NCI-H82 (cell line): ENCODE measurements around the gene SRPK2.
"Not testable (repeated sequence)": the region's sequence is repeated elsewhere in the genome, so short reads cannot be mapped to it uniquely, and the experiment has no call there.

ENCODE experiments used
- DNase-seq: peaks from one replicate; lab custom pipeline; 2025; lab: John Stamatoyannopoulos, UW

The SRPK2 gene

DNA sequence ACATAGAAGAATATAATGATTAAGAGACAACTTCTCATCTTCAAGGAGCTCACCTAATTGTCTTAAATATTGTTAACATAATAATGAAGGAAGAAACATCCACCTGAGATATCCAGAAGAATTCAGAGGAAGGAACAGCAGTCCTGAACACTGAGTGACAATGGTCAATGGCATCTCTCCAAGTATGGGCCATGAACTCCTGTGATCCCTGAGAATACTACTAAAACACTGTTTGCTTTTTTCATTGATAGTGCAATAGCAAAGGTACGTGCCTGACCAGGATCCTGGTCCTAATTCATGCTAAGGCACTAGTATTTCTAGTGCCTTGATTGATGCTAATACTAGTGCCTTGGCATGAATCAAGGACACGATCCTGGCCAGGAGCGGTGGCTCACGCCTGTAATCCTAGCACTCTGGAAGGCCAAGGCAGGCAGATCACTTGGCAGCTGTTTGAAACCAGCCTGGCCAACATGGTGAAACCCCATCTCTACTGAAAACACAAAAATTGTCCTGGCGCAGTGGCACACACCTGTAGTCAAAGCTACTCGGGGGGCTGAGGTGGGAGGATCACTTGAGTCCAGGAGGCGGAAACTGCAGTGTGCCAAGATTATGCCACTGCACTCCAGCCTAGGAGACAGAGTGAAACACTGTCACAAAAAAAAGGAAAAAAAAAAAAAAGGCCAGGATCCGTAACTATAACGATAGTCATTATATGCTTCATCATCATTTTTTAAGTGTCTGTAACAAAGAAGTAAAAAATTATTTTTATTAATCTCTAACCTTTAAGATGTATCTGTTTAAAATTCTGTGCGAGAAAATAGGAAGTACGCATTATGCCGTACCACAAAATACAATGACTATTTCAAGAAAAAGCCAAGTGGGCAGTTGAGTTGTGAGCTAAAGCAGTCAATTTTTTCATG is 49.1 kb downstream of the SRPK2 start:
- DNase-seq = peak; percentile 19

DNA sequence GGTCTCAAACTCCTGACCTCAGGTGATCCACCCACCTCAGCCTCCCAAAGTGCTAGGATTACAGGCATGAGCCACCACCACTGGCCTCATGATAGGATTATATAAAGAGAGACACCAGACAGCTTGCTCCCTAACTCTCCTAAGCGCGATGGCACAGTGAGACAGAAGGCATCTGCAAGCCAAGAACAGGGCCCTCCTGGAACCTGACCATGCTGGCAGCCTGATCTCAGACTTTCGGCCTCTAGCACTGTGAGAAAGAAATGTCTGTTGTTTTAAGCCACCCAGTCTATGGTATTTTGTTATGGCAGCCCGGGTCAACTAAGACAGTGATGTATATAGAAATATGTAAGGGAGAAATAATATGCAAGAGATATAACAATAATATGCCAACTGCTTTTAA is 51.2 kb downstream of the SRPK2 start:
- DNase-seq = peak; percentile 92

DNA sequence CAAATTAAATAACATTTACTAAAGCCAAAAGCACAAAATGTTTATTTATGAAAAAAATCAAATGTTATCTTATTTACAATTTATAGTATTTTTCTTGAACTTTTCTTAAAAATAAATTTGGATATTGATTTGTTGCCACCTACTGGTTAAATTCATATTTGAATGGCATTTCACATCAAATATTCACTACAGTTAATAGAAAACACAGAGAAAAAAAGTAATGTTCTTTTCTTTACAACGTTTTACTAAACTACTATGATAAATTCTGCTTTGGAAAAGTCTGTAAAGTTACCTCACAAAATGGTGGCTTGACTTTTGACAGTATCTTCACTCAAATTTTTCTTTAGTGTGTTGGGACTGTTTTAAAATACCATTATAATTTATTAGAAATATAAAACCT is 52.7 kb downstream of the SRPK2 start:
- no peak for DNase-seq

DNA sequence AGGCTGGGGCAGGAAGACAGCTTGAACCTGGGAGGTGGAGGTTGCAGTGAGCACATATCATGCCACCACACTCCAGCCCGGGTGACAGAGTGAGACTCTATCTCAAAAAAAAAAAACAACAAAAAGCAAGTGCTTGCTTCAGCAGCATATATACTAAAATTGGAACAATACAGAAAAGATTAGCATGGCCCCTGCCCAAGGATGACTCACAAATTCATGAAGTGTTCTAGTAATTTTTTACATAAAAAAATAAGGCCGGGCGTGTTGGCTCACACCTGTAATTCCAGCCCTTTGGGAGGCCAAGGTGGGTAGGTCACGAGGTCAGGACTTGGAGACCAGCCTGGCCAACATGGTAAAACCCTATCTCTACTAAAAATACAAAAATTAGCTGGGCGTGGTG is 56.1 kb downstream of the SRPK2 start:
- not testable (repeated sequence) for DNase-seq

DNA sequence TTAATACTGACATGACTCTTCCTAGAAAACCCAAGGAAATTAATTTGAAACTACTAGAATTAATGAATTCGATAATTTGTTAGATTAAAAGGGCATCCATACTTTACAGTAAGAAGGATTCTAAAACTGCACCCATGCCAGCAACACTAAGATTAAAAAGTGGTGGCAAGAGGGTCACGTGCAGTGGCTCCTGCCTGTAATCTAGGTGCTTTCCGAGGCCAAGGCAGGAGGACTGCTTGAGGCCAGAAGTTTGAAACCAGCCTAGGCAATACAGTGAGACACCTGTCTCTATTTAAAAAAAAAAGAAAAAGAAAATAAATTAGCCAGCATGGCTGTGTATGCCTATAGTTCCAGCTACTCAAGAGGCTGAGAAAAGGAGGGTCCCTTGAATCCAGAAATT is 58.2 kb downstream of the SRPK2 start:
- DNase-seq = no peak

DNA sequence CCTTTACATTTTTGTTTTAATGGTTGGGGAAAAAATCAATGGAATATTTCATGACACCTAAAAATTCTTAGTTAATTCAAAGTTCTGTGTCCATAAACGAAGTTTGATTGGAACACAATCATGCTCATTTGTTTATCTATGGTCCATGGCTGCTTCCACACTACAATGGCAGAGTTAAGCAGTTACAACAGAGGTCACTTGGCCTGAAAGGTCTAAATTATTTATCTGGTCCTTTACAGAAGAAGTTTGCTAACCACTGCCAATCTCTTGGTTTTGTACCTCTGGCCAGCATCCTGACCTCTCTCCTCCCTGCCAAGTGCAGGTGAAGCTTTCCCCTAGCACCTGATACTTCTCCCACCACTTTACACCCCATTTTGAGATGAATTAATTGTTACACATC is 61.5 kb downstream of the SRPK2 start:
- DNase-seq = no peak

DNA sequence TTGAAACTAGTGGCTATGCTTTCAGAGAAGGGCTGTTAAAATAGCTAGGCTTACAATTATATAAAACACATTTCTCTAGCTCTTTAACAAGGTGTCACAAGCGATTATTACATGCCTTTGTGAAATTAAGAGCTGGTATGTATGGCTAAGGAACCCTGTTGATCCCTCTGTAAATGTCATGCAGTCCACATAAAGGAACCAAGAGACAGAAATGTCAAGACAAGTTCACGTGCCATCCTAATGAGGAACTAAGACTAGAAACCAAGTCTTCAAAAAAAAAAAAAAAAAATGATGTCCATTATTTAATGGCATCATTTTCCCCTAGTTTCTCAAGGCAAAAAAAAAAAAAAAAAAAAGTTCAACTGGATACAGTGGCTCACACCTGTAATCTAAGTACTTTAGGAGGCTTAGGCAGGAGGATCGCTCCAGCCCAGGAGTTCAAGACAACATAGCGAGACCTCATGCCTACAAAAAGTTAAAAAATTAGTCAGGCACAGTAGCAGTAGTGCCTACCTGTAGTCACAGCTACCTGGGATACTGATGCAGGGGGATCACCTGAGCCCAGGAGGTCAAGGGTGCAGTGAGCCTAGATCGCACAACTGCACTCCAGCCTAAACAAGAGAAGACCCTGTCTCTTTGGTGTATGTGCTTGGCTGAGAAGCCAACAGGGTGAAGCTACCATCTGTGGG is 63.4 kb downstream of the SRPK2 start:
- peak; percentile 37 for DNase-seq

DNA sequence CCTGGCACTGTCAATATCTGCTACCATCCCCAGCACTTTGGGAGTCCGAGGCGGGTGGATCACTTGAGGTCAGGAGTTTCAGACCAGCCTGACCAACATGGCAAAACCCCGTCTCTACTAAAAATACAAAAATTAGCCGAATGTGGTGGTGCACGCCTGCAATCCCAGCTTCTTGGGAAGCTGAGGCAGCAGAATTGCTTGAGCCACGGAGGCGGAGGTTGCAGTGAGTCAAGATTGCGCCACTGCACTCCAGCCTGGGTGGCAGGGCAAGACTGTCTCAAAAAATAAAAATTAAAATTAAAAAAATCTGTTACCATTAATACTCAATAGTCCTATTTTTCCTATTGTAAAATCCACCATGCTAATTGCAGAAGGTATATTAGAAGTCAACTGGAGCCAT is 64.1 kb downstream of the SRPK2 start:
- DNase-seq = not testable (repeated sequence)

DNA sequence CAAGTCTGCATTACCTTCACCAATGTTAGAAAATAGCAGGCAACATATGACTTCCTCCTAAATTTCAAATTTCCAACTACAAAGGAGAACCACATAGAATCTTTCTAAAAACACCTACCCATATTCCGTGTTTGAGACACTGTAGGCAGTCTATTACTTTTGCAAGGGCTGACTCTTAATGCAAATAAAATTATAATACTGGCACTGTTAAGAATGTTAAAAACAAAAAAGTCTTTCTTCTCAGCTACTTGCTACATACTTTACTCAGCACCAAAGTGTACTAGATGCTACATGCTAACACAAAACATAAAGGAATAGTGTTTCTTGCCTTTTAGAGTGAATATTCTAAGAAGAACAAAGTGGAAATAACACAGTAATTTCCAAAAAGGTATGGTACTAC is 65.4 kb downstream of the SRPK2 start:
- no peak for DNase-seq

DNA sequence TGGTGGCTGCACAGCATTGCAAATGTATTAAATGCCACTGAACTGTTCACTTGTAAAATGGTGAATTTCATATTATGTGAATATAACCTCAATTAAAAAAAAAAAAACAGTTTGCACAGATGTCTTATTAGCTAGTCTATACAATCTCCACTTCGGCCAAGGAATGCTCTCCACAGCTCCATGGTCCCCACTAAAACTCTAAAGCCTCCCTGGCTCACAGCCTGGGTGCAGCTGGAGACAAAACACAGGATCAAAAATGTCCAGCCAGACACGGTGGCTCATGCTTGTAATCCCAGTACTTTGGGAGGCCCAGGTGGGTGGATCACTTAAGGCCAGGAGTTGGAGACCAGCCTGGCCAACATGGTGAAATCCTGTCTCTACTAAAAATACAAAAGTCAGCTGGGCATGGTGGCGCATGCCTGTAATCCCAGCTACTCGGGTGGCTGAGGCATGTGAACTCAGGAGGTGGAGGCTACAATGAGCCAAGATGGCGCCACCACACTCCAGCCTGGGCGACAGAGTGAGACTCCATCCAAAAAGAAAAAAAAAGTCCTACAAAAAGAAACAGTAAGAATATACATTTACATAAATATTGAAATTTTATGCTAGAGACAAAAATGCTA is 66.0 kb downstream of the SRPK2 start:
- no peak for DNase-seq

DNA sequence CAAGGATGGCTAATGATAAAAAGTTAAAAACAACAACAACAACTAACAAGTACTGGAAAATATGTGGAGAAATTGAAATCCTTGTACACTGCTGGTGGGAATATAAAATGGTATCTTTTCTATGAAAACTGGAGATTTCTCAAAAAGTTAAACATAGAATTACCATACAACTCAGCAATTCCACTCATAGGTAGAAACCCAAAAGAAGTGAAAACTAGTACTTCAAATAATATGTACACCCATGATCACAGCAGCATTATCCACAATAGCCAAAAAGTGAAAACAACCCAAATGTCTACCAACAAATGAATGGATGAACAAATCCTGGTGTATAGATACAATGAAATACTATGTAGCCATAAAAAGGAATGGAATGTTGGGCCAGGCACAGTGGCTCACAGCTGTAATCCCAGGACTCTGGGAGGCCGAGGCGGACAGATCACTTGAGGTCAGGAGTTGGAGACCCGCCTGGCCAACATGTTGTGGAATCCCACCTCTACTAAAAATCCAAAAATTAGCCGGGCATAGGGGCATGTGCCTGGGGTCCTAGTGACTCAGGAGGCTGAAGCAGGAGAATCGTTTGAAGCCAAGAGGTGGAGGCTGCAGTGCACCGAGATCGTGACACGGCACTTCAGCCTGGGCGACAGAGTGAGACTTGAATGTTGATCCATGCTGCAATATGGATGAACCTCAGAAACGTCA is 66.8 kb downstream of the SRPK2 start:
- no peak for DNase-seq

DNA sequence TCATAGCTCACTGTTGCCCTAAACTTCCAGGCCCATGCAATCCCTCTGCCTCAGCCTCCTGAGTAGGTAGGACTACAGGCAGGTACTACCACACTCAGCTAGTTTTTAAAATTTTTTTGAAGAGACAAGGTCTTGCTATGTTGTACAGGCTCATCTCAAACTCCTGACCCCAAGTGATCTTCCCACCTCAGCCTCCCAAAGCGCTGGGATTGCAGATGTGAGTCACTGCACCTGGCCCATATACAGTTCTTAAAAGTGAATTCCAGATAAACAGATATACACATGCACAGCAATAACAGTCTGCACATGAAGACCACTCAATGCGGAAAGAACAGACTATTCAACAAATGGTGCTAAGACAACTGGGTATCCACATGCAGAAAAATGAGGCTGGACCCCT is 67.8 kb downstream of the SRPK2 start:
- DNase-seq = no peak

DNA sequence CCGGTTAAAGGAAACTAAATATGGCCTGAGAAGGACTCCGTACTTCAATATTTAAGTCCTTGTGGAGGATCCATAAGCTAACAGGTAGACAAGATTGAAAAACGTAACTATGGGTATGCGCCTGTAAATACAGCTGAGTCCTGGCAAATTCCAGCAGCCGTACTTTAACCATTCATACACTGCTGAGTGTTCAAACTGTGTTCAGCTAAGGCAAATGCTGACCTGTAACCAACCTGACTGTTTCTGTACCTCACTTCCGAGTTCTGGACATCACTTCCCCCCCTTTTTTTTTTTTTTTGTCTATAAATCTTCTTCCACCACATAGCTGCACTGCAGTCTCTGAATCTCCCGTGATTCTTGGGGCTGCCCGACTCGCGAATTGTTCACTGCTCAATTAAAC is 69.1 kb downstream of the SRPK2 start:
- DNase-seq = no peak

DNA sequence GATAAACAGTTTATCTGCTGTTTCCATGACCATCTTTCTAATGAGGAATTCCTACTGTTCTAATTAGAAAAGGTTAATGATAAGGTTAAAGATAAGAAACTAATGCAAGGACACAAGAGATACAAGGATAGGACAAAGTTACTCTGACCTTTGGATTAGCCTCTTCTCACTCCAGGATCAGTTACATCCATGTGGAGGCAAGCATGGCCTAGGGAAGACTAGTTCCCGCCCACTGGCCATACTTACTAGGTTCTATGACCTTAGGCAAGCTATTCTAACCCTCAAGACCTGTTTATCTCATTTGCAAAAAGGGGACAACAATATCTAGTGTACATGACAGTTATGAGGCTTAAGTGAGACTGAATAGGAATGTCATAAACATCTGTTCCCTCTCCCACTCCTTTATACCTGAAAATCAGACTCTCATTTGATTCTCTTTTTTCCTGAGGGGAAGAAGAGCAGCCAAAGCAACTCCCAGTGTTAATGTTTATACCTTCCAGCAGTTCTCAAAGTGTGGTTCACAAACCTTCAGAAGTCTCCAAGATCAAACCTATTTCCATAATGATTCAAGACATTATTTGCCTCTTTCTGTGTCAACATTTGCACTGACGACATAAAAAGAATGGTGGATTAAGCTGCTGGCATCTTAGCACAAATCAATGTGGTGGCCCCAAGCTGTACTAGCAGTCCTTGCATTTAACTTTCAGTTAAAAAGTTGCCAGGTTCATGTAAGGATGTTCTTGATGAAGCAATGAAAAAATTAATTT is 72.0 kb downstream of the SRPK2 start:
- DNase-seq = peak; percentile 55

DNA sequence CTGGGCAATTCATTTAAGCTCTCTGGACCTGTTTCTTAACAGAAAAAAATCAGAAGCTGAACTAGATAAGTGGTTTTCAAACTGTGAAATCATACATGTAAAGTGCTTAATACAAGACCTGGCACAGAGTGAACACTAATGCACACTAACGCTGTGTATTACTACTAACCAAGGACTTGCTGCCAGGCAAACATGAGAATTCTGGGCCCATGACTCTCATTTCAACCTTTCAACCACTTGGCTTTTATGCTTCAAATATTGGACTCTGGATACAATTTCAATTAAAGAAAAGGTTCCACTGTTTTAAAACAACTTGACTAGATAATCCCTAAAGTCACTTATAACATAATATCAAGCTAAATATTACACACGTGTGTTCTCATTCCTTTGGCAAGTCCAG is 73.4 kb downstream of the SRPK2 start:
- no peak for DNase-seq

DNA sequence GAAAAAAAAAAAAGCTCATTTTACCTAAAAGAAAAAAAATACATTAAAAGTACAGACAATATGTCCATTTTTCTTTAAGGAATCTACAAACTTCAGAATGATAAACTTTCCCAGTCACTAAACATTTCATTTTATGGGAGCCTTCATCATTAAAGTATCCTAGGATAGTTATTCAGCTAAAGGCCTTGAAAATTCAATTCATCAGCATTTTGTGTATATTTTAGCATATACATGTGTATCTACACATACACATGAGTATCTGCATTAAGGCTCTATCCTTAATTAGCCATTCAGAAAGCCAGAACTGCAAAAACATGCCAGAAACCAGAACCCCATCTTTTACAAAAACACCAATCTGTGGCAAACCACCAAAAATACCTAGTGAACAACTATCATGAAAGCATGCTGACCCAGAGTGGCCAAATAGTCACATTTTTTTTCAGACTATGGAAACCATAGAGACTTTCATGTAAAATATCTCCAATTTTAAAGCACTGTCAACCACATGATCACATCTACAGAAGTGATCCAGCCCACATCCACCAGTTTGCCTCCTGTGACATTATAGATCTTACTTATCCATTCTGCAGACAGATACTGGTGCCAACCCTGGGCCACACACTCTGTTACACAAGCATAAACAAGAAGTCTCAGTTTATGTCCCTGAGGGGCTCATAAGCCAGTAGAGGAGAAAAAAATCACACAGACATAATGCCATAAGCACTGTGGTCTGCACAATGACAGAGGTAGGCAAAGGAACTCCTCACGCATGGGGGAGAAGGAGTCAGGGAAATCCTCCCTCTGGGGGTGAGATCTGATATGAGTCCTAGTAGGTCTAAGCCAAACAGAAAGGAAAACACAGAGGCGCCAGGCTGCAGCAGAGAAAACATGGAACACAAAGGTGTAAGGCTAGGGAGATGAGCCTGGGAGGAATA is 79.2 kb downstream of the SRPK2 start:
- DNase-seq = peak; percentile 46

DNA sequence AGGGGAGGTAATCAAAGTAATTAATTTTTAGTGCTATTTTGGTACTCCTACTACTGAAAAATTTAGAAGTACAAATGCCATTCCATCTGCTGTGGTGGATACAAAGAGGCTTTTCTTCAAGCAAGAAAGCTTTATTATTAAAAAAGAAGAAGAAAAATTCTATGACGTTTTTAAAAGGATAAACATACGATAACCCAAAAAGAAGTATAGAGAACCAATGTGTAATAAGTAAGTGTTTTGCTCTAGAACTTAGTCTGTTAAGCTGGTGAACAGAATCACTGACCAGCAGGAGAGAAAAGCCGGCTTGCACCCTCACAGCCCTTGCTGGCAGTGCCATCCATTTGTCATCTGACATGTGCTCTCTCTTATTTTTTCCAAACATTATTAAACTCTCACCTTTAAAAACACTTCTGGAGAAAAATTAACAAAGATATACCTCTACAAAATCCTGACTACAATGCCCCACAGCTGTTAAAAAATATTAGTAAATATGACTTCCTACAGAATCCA is 81.5 kb downstream of the SRPK2 start:
- DNase-seq = no peak

DNA sequence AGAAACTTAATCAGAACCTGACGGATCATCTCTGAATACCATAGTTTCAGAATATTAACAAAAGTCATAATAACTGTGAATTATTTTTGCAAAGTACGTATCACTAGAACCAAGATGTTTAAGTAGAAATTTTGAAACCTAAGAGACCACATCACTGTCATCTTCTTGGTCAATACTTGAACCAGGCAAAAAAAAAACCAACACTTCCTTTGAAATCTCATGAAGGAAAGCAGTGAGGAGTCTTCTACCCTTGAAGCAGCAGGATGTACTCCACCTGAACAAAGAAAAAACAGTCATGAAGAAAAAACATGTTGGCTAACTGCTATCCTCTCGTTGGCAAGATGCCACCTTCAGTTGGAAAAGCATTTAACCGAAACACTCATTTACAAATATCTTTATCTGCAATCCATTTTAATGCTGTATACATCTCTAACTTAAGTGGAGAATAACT is 82.4 kb downstream of the SRPK2 start:
- no peak for DNase-seq

DNA sequence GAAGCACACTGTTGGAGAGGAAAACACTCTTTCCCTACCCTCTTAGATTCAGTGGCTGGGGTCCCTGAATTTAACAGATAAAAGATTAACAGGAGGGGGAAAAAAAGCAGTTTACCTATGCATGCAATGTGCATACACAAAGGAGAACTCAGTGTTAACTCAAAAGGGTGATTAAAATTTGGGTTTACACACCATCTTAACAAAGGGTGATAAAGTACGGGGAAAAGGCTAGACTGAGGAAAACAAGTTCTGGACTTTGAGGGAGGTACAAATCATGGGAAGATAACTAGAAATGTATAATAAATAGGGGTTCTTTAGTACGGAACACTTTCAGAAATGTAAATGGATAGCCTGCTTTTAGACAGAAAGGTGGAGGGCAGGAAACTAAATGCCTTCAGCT is 83.1 kb downstream of the SRPK2 start:
- DNase-seq = no peak
